Fibroblast of lung (primary cell): ENCODE measurements around the gene ZNF813.

Experiments
- EZH2 ChIP-seq: IDR thresholded peaks from 2 replicates; pipeline ENCODE4 v1.5.1; 2012; ENCODE audit warnings: low read length, control low read depth, mild to moderate bottlenecking; ENCODE audit errors: missing control alignments
- TF ChIP-seq, protein P1 (sequence below), 2 donors: IDR thresholded peaks in 1 of 2; conservative IDR thresholded peaks in 1 of 2; 1 replicate in 1 of 2; 2 replicates in 1 of 2; pipeline ENCODE4 v1.5.1; 2011 to 2012; ENCODE audit warnings: low read length in 2 of 2, control low read depth in 1 of 2, inconsistent platforms in 1 of 2, low read depth in 1 of 2, mild to moderate bottlenecking in 1 of 2

DNA sequence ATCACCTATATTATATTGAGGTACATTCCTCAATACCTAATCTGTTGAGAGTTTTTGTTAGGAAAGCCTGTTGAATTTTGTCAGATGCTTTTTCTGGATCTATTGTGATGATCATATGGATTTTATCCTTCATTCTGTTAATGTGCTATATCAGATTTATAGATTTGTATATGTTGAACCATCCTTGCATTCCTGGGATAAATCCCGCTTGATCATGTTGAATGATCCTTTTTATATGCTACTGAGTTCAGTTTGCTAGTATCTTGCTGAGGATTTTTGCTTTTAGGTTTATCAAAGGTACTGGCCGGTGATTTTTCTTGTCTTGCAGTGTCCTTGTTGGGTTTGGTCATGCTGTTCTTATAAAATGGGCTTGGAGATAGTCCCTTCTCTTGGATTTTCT, 58.4 kb downstream of the ZNF813 start:
- TF ChIP-seq, protein P1, sequence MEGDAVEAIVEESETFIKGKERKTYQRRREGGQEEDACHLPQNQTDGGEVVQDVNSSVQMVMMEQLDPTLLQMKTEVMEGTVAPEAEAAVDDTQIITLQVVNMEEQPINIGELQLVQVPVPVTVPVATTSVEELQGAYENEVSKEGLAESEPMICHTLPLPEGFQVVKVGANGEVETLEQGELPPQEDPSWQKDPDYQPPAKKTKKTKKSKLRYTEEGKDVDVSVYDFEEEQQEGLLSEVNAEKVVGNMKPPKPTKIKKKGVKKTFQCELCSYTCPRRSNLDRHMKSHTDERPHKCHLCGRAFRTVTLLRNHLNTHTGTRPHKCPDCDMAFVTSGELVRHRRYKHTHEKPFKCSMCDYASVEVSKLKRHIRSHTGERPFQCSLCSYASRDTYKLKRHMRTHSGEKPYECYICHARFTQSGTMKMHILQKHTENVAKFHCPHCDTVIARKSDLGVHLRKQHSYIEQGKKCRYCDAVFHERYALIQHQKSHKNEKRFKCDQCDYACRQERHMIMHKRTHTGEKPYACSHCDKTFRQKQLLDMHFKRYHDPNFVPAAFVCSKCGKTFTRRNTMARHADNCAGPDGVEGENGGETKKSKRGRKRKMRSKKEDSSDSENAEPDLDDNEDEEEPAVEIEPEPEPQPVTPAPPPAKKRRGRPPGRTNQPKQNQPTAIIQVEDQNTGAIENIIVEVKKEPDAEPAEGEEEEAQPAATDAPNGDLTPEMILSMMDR (conservative IDR thresholded peaks at IDR 0.05 in 1 of 2, IDR thresholded peaks at IDR 0.05 in 1 of 2; ENCODE audit: low read depth in 1 of 2, low read length in 2 of 2): no peak
- TF ChIP-seq EZH2: no peak
